HG03103 (cell line): ENCODE data around the gene ART4.

Experiments
- ATAC-seq: cut with Tn5 transposase; IDR thresholded peaks from one replicate; pipeline ENCODE4 v1.9.1; 2021; ENCODE audit warnings: low read depth; ENCODE audit not compliant: unreplicated experiment

ART4 gene

GRCh38 chr12:14811486-14811885 lies 31.8 kb downstream of the ART4 start:
- no peak for ATAC-seq

DNA sequence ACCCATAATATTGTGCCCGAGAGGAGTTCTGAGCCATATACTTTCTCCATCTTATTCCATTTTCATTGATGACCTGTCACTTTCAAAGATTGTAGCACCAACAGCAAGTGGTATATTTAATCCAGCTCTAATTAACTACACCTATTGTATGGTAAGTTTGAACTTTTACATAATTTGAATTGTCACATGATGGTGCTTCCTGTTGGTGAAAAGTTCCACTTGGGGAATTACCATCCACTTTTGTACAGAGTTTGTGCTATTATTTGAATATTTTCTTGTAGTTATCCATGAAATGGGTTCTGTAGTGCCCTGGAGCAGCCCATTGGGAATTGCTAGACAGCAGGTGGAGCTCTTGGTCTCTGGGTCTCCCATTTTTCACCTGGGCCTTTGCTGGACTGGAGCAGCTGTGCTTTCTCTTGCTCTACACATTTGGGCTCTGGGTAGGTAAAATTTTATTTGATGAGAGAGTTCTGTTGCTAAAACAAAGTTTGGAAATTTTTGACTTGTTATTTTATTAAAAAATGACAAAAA lies 32.3 kb downstream of the ART4 start:
- no peak for ATAC-seq

GRCh38 chr12:14810167-14810952 lies 33.0 kb downstream of the ART4 start:
- ATAC-seq = no peak

DNA sequence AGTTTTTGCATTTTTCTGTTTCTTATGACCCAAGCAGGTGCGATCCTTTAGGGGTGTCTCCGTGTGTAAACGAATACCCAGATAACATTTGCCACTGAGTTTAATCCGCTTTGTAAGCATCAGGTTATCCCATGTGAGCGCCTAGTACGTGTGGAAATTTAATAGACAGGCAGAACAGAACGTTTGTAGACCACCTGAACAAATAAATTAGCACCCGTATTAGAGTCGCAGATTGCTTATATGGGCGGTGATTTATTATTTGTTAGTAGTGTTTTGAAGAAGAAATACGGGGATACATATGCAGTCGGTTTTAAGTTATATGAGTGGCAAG lies 39.5 kb downstream of the ART4 start:
- peak; percentile 13 for ATAC-seq

GRCh38 chr12:14803011-14803829 lies 40.1 kb downstream of the ART4 start, which contains the start of the genes C12orf60 and WBP11:
Gene C12orf60, plus strand, starts transcription at chr12:14803670. Its CDS starts 19,266 bp downstream, at chr12:14822936.
Gene WBP11, minus strand, starts transcription at chr12:14803478. Its CDS starts 2,095 bp downstream, at chr12:14801383.
- ATAC-seq = peak; percentile 99

DNA sequence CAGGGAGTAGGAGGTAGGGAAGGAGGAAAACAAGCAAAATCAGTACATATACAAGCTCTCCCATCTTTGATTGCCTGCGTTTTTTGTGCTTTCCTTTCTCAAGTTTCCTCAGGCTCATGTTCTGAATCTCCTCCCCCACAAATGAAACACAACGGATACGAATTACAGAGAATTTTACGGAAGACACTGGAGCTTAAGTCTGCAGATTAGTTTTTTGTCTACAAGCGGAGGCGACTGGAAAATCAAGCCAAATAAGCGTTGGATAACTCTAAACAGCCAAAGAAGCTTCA lies 40.7 kb downstream of the ART4 start:
- no peak for ATAC-seq

DNA sequence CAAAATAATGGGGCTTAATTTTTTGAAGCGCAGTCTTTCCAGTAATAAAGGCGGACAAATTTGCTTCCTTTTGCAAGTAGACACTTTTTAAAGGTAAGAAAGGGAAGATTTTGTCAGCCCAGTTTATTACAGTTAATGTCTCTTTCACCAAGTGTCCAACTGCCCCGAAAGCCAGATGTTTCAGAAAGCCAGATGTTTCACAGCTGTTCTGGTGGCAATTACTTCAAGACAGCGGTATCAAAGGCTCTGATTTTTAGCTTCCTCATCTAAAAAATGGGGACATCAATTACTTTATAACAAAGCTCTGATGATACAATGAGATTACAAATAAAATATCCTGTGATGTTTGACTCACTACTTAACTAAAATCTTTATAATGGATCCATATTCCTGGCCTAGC lies 41.1 kb downstream of the ART4 start:
- ATAC-seq = no peak

DNA sequence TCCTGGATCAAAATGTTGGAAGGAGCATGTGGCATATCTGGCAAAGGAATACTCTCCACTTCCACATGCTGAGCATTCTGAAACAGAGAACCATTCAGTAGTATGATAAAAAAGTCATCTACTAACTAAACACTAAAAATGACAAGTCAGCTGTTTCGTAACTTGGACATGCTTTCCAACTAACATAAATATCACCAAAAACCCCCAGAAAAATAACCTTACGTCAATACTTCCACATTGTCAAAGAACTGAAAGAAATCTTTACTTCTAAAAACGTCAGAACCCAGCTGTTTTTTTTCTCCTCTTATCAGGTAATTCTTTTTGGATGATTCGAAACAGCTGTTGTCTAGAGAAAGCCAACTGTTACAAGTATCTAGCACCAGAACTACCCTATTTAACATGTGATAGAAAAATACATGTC lies 48.3 kb downstream of the ART4 start:
- ATAC-seq = no peak

DNA sequence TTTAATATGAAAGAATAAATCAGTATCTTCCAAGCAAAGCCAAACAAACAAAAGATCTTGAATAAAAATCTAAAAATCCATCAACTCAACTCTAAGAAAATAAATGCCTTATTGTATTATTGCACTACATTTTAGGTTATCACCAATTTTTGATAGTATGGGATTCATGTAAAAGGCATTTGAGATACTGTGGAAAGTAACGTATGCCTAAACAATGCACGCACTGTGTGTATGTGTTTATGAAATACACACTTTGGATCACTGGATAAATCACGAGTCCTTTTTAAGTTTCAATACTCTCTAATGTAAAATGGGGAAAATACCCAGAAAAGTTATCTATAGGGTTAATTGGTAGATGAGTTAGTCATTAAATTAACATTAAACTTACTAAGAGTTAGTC lies 57.8 kb downstream of the ART4 start:
- ATAC-seq = no peak

GRCh38 chr12:14784471-14784870 lies 58.9 kb downstream of the ART4 start:
- no peak for ATAC-seq

DNA sequence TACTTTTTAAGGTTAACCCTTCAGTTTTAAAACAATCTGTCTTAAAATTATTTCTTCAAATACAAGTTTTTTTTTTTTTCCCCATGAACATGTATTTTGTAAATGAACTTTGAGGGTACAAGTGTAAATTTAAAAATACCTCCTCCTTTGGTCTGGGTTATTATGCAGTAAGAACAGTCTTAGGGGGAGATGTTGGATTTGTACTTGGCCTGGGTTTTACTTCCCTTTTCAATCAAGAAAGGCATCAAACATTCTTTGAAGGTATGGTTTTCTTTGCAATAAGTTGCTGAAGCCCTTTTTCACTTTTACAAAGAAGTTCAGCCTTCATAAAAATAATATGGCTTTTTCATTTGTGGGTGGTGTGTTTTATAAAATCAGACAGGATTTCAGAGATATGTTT lies 60.6 kb downstream of the ART4 start:
- ATAC-seq = no peak

DNA sequence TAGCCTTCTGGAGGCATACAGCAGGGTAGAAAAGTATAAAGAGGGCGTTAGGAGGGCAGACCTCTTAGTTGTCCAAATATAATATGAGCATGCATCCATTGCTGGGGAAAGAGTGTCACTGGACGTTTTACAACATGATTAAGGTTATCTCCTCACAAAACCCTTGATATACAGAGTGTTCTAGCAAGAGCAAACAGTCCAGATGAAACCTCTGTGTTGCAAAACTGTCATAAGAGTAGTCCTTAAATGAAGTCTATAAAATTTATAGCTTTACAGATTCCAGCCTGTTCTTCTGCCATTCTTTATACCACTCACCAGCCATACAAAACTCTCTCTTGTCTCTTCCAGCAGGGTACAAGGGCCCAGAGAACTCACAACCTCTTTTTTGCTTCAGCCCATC lies 61.8 kb downstream of the ART4 start:
- no peak for ATAC-seq

- ATAC-seq = no peak
Measured at GRCh38 chr12:14780859-14781258, 62.5 kb downstream of the ART4 start.

- ATAC-seq = no peak
Measured at GRCh38 chr12:14779834-14780233, 63.5 kb downstream of the ART4 start.

DNA sequence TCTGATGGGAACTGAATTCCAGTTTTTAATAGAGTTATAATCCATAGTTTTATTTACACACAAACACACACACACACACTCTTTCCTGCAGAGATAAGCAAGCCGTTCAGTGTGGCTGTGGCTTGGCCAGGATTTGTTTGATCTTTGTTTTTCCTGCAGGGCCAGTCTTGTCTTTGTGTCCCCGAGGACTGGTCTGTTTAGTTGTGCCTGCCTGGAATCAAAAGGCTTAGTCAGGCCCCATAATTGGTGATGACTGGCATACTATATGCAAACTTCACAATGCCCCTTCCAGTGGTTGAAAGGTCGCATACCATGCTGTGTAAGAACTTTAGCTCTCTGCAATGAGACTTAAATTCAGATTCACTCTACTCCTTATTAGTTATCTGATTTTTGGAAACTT lies 66.1 kb downstream of the ART4 start:
- ATAC-seq = no peak

- ATAC-seq = no peak
Measured at GRCh38 chr12:14776236-14776961, 66.9 kb downstream of the ART4 start.

GRCh38 chr12:14775636-14775980 lies 67.7 kb downstream of the ART4 start:
- no peak for ATAC-seq
